GM21786 (cell line): ENCODE measurements around the gene CHADL.
"Not testable (repeated sequence)": the region's sequence is repeated elsewhere in the genome, so short reads cannot be mapped to it uniquely, and the experiment has no call there.

Experiments used
- ATAC-seq: cut with Tn5 transposase; IDR thresholded peaks from one replicate; pipeline ENCODE4 v1.9.1; 2021; ENCODE audit not compliant: unreplicated experiment

Gene CHADL

GRCh38 chr22:41240377-41241132, at the start of gene CHADL:
CHADL (minus strand) TSS chr22:41240931; CDS start chr22:41240881, 50 bp downstream.
- ATAC-seq: no peak

- ATAC-seq: no peak
These were observed 48.9 kb upstream of the CHADL start for GRCh38 chr22:41289671-41290070.

GRCh38 chr22:41288245-41288946, 47.7 kb upstream of the CHADL start:
- no peak for ATAC-seq

GRCh38 chr22:41286639-41287091, 45.9 kb upstream of the CHADL start:
- ATAC-seq: no peak

- peak; percentile 89 for ATAC-seq
These were observed 45.3 kb upstream of the CHADL start, which contains the start of gene RANGAP1 for GRCh38 chr22:41285820-41286638. RANGAP1 (minus strand) TSS chr22:41286187; CDS start chr22:41281044, 5,143 bp downstream.

GRCh38 chr22:41285441-41285819, 44.7 kb upstream of the CHADL start:
- ATAC-seq: no peak

- no peak for ATAC-seq
These were observed 43.7 kb upstream of the CHADL start for GRCh38 chr22:41284465-41284864.

GRCh38 chr22:41280854-41281253, 40.1 kb upstream of the CHADL start:
- ATAC-seq: no peak

GRCh38 chr22:41280065-41280464, 39.3 kb upstream of the CHADL start:
- no peak for ATAC-seq

GRCh38 chr22:41274856-41275255, 34.1 kb upstream of the CHADL start:
- ATAC-seq: no peak

- no peak for ATAC-seq
These were observed 32.4 kb upstream of the CHADL start for GRCh38 chr22:41273128-41273527.

- ATAC-seq: no peak
These were observed 31.1 kb upstream of the CHADL start for GRCh38 chr22:41271787-41272186.

- ATAC-seq: no peak
These were observed 27.2 kb upstream of the CHADL start for GRCh38 chr22:41267958-41268357.

- no peak for ATAC-seq
These were observed 23.7 kb upstream of the CHADL start for GRCh38 chr22:41264408-41264941.

GRCh38 chr22:41263704-41264103, 23.0 kb upstream of the CHADL start:
- ATAC-seq: no peak

GRCh38 chr22:41262250-41262765, 21.6 kb upstream of the CHADL start:
- ATAC-seq: no peak

- ATAC-seq: no peak
These were observed 21.0 kb upstream of the CHADL start for GRCh38 chr22:41261541-41262249.

GRCh38 chr22:41260871-41261270, 20.1 kb upstream of the CHADL start:
- no peak for ATAC-seq

- ATAC-seq: not testable (repeated sequence)
These were observed 19.0 kb upstream of the CHADL start for GRCh38 chr22:41259756-41260155.

- ATAC-seq: no peak
These were observed 17.0 kb upstream of the CHADL start for GRCh38 chr22:41257696-41258095.
